ENCODE measurements around the gene MSH4.

- TF ChIP-seq ZFP3 (CRISPR knock-in tag; IDR thresholded peaks at IDR 0.05) (no peak), ARNTL (CRISPR knock-in tag; IDR thresholded peaks at IDR 0.05; ENCODE audit: borderline replicate concordance, low read depth) (no peak), TOX (CRISPR knock-in tag; IDR thresholded peaks at IDR 0.05; ENCODE audit: borderline replicate concordance) (no peak), ESRRG (CRISPR knock-in tag; IDR thresholded peaks at IDR 0.05) (no peak), OSR1 (CRISPR knock-in tag; IDR thresholded peaks at IDR 0.05) (no peak), ZFP30 (CRISPR knock-in tag; IDR thresholded peaks at IDR 0.05) (no peak), ZNF8 (CRISPR knock-in tag; IDR thresholded peaks at IDR 0.05) (no peak), PATZ1 (CRISPR knock-in tag; IDR thresholded peaks at IDR 0.05; ENCODE audit: borderline replicate concordance) (no peak), PPARA (CRISPR knock-in tag; IDR thresholded peaks at IDR 0.05; ENCODE audit: borderline replicate concordance) (no peak), TCF4 (CRISPR knock-in tag; IDR thresholded peaks at IDR 0.05; ENCODE audit: borderline replicate concordance) (no peak), BACH2 (CRISPR knock-in tag; IDR thresholded peaks at IDR 0.05; ENCODE audit: borderline replicate concordance) (no peak), ZC3H10 (CRISPR knock-in tag; IDR thresholded peaks at IDR 0.05) (no peak), ZNF565 (CRISPR knock-in tag; conservative IDR thresholded peaks at IDR 0.05; ENCODE audit: low read depth) (no peak)
- TF ChIP-seq, protein P1, sequence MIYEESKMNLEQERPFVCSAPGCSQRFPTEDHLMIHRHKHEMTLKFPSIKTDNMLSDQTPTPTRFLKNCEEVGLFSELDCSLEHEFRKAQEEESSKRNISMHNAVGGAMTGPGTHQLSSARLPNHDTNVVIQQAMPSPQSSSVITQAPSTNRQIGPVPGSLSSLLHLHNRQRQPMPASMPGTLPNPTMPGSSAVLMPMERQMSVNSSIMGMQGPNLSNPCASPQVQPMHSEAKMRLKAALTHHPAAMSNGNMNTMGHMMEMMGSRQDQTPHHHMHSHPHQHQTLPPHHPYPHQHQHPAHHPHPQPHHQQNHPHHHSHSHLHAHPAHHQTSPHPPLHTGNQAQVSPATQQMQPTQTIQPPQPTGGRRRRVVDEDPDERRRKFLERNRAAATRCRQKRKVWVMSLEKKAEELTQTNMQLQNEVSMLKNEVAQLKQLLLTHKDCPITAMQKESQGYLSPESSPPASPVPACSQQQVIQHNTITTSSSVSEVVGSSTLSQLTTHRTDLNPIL (CRISPR knock-in tag; IDR thresholded peaks at IDR 0.05; ENCODE audit: low read depth), result no peak
Measured at GRCh38 chr1:75791022-75791421, 5.7 kb upstream of the MSH4 start.
